GM12878 (cell line): ENCODE measurements around the gene SYNGR2.

ENCODE experiments used
- ATF3 ChIP-seq: IDR thresholded peaks from 2 replicates; pipeline ENCODE4 v1.6.1; 2011; ENCODE audit warnings: low read depth, mild to moderate bottlenecking, low read length, moderate library complexity, borderline replicate concordance; ENCODE audit errors: extremely low read depth
- BCL11A ChIP-seq: IDR thresholded peaks from 2 replicates; pipeline ENCODE4 v1.6.1; 2011; ENCODE audit warnings: low read depth, low read length
- CHD4 ChIP-seq: fragments of 200-600 bp; sonication (generic); IDR thresholded peaks from 2 replicates; pipeline ENCODE4 v1.6.1; 2016; ENCODE audit warnings: mild to moderate bottlenecking
- CREB1 ChIP-seq: IDR thresholded peaks from 2 replicates; pipeline ENCODE4 v1.6.1; 2012; ENCODE audit warnings: low read depth, mild to moderate bottlenecking, inconsistent platforms
- CTCF ChIP-seq, 3 experiments: IDR thresholded peaks in 2 of 3; conservative IDR thresholded peaks in 1 of 3; 2 replicates each; pipeline ENCODE4 v1.5.1; 2011; ENCODE audit warnings: low read depth in 3 of 3, low read length in 3 of 3, mild to moderate bottlenecking in 3 of 3, control low read depth in 2 of 3, moderate library complexity in 2 of 3, inconsistent platforms in 1 of 3, mixed read lengths in 1 of 3; ENCODE audit not compliant: control insufficient read depth in 2 of 3, insufficient read depth in 1 of 3; ENCODE audit errors: extremely low read depth in 1 of 3
- FOXM1 ChIP-seq: IDR thresholded peaks from 2 replicates; pipeline ENCODE4 v1.6.1; 2012; ENCODE audit warnings: low read depth, mild to moderate bottlenecking, inconsistent platforms, low read length, moderate library complexity
- JUND ChIP-seq: IDR thresholded peaks from 2 replicates; pipeline ENCODE4 v1.6.1; 2012; ENCODE audit warnings: low read depth, mild to moderate bottlenecking, low read length, improper control_type of control experiment, moderate library complexity
- TF ChIP-seq, protein P1 (sequence below): fragments of 450-650 bp; IDR thresholded peaks from 2 replicates; pipeline ENCODE4 v1.6.1; 2017; ENCODE audit warnings: low read depth, mild to moderate bottlenecking, moderate library complexity

GRCh38 chr17:78140169-78141051 lies 28.0 kb upstream of the SYNGR2 start:
- TF ChIP-seq, protein P1, sequence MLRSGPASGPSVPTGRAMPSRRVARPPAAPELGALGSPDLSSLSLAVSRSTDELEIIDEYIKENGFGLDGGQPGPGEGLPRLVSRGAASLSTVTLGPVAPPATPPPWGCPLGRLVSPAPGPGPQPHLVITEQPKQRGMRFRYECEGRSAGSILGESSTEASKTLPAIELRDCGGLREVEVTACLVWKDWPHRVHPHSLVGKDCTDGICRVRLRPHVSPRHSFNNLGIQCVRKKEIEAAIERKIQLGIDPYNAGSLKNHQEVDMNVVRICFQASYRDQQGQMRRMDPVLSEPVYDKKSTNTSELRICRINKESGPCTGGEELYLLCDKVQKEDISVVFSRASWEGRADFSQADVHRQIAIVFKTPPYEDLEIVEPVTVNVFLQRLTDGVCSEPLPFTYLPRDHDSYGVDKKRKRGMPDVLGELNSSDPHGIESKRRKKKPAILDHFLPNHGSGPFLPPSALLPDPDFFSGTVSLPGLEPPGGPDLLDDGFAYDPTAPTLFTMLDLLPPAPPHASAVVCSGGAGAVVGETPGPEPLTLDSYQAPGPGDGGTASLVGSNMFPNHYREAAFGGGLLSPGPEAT, result no peak
- TF ChIP-seq FOXM1, result no peak
- no peak for TF ChIP-seq JUND
- no peak for TF ChIP-seq BCL11A
- TF ChIP-seq ATF3, result no peak
- TF ChIP-seq CREB1, result no peak
- no peak for TF ChIP-seq CHD4
- TF ChIP-seq CTCF (IDR thresholded peaks at IDR 0.05 in 2 of 3, conservative IDR thresholded peaks at IDR 0.05 in 1 of 3; ENCODE audit: control insufficient read depth in 2 of 3, extremely low read depth in 1 of 3, insufficient read depth in 1 of 3, low read depth in 3 of 3, low read length in 3 of 3), result no peak
